HL-60/S4 (cell line): ENCODE data around the gene MYDGF.

Experiments used
- in situ Hi-C: fragments of 300-500 bp; cut with MboI; formaldehyde crosslinking; loops from 2 replicates; pipeline ENCODE4 v1.14.3; 2022; ENCODE audit warnings: low sequenced_read_pairs

MYDGF gene

GRCh38 chr19:4619668-4620294, 50.4 kb downstream of the MYDGF start:
- in situ Hi-C loops, result no loop called here

- in situ Hi-C loops, result no loop called here
These were observed 52.1 kb downstream of the MYDGF start for GRCh38 chr19:4618019-4618418.

- in situ Hi-C loops, result no loop called here
These were observed 56.8 kb downstream of the MYDGF start for GRCh38 chr19:4613254-4613751.

GRCh38 chr19:4609878-4610511, 60.1 kb downstream of the MYDGF start:
- in situ Hi-C loops, result no loop called here
